CD4-positive, alpha-beta T cell treated with Interleukin-12 subunit alpha and Interleukin-12 subunit beta, for 1 hour (primary cell): ENCODE measurements around the gene ROPN1.
"Not testable (repeated sequence)": the region's sequence is repeated elsewhere in the genome, so short reads cannot be mapped to it uniquely, and the experiment has no call there.

Experiments
- DNase-seq: peaks from one replicate; pipeline ENCODE4 v3.0.0-alpha.2; 2020

The ROPN1 gene

GRCh38 chr3:123991730-123992588, at the start of gene ROPN1:
Gene ROPN1 (minus strand): TSS chr3:123992124. CDS start chr3:123980481, 11,643 bp downstream.
- DNase-seq: not testable (repeated sequence)

- no peak for DNase-seq
Observed at GRCh38 chr3:124041553-124041952, 49.6 kb upstream of the ROPN1 start.

DNA sequence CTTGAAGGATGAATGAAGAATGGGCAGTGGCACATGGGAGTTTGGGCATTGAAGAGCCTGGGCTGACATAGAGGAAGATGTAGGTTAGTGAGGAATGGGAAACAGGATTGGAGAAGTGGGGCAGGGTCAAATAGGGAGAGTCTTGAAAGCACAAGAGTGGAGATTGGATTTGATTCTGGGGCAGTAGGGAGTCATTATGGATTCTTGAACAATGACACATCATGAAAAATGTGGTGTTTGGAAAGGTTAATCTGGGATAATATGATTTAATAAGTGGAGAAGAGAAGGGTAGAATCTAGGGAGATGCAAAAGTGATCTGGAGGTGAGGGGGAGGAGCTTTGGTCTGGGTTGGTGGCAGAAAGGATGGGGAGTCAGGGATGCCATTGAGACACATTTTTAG, 45.4 kb upstream of the ROPN1 start:
- DNase-seq: no peak

- DNase-seq: not testable (repeated sequence)
Observed at GRCh38 chr3:124036214-124036613, 44.3 kb upstream of the ROPN1 start.

GRCh38 chr3:124035463-124036121, 43.7 kb upstream of the ROPN1 start:
- DNase-seq: no peak

DNA sequence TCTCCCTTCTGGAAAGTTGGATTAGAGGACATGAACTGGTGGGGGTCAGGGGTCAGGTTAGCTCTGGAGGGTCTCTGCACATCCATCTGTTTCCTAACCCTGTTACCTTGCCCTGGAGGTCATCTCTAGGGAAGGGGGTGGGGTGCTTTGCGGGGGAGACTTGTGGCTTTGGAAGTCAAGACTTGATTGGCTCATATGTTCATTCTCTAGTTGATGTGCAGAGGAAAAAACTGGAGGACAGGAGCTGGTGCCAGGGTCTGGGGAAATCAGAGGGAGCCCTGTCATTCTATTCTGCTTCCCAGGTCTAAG, 42.9 kb upstream of the ROPN1 start:
- DNase-seq: no peak

DNA sequence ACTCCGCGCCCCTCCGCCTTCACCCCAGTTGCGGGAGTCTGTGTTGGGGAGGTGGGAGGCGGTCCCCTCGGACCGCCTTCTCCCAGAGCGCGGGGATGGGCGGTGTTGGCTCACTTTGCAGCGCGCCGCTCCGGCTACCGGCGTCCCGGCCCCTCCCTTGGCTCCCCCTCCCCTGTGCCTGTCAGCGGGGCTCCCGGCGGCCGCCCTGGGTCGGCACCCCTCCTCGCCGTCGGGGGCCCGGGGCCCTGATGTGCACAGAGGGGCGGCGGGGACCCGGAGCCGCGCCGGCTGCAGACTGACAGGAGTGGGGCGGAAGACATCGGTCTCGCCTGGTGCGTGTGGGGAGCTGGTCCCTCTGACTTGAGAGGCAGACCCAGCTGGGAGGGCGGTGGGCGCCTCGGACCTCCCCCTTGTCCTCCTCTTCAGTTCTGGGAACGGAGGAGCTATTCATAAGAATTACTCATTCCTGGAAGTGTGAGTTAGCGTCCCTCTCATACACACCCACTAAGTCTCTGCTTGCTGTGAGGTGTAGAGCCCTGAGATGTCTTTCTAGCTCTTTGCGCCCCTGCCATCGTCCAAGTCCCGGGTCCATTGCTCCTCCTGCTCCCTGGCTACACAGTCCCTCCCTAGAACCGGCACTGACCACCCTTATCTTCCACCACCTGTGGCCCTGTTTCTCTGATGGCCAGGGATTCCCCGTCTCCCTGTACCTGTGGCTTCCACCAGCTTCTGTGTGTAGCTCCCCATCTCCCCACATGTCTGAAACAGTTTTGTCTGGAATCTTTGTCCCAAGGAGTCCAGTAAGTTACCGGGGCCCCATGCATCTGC, 42.3 kb upstream of the ROPN1 start:
- DNase-seq: no peak

- DNase-seq: no peak
Observed at GRCh38 chr3:124033360-124034015, 41.6 kb upstream of the ROPN1 start, which contains the start of gene KALRN. Gene KALRN (plus strand): TSS chr3:124033369.

DNA sequence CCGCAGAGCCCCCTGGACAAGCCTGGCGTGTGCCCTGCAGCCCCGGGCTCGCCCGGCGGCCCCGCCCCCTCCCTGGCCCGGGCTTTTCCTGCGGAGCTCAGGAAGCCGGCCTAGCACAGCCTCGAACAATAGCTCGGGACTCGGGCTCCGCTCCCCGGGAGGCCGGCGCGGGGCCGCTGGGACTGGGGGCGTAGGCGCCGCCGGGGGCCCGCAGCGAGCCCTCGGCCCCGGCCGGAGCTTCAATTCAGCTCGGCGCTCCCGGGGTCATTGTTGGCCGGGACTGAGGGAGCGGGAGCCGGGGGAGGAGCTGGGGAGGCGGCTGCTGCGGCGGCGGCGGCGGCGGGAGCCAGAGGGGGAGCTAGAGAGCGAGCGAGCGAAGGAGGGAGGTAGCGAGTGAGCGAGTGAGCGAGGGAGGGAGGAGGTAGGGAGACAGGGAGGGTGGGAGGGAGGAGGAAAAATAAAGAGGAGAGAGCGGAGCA, 41.0 kb upstream of the ROPN1 start:
- DNase-seq: peak; percentile 50

- no peak for DNase-seq
Observed at GRCh38 chr3:124032311-124032880, 40.5 kb upstream of the ROPN1 start.

DNA sequence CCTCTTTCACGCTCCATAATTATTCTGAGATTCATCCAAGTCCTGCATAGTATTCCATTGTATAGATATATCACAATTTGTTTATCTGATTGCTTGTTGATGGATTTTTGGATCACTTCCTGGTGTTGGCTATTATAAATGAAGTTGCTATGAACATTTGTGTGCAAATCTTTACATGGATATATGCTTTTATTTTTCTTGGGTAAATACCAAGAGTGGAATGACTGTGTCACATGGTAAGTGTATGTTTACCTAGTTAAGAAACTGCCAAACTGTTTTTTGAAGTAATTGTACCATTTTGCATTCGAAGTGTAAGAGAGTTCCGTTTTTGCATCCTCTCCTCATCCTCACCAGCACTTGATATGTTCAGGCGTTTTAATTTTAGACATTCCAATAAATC, 34.6 kb upstream of the ROPN1 start:
- DNase-seq: no peak

- not testable (repeated sequence) for DNase-seq
Observed at GRCh38 chr3:124023531-124023930, 31.6 kb upstream of the ROPN1 start.

GRCh38 chr3:124019291-124019690, 27.4 kb upstream of the ROPN1 start:
- no peak for DNase-seq

DNA sequence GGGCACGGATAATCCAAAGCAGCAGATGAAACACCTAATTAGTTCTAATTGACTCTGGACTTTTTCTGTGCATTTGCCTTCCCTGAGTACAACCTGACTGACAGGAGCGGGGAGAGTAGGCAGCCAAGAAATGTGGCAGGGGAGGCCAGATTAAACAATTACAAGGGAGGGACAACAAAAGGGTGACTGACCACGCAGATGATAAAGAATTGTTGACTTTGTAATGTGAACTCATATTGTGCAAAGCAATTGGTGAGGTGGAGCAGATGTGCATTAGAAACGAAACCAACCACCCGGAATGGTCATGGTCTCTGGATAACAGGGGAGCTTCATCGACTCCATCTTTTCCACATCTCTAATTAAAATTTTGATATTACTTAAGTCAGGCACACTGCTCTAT, 25.6 kb upstream of the ROPN1 start:
- not testable (repeated sequence) for DNase-seq

DNA sequence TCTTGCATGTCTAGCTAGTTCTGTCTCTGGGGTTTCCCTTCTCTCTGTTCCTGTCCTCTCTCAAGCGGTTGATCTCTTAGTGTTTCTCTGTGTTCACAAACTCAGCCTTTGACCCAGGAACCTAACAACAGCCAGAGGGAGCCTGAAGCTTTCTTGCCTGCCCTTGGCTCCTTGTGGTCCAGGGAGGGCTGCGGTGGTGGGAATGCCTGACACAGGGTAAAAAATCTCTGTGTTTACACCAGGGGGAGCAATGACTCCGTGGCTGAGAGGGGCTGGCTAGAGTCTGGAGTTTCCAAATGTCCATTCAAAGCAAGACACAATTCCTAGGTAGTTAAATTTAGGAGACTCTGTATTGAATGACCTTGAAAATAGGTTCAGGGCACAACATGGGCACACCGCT, 24.6 kb upstream of the ROPN1 start:
- not testable (repeated sequence) for DNase-seq

DNA sequence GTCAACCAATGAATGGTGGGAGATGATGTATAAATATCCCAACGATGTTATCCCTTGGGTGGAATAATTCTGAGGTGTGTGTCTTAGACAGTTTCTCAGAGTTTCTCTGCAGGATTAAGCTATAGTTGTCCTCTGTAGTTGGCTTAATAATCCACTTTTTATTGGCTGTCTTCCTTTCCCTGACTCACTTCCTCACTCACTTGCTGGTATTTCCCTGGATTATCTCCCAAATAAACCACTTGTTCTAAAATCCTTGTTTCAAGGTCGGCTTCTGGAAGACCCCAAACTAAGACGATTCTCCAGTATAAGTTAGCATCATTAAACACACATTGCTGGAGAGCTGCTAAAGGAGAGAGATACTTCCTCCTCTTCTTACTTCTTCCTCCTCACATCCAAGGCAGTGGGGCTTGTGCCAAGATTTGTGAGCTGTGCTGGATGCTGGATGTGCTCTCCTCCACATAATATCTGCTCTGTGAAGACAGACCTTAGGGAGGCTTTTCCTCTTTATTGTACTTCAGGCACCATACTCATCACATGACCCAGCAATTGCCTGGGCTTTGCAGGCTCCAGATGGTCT, 22.5 kb upstream of the ROPN1 start:
- DNase-seq: no peak

DNA sequence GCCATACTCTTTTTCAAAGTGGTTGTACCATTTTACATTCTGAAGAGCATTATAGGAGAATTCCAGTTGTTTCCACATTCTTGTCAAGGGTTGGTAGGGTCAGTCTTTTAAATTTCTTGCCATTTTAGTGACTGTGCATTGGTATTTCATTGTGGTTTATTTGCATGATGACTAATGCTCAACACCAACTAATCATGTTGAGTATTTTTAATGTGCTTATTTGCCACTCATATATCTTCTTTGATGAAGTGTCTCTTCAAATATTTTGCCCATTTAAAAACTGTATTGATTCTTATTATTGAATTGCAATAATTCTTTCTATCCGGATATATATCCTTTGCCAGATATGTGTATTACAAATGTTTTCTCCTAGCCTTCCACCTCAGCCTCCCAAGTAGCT, 16.4 kb upstream of the ROPN1 start:
- not testable (repeated sequence) for DNase-seq

- DNase-seq: no peak
Observed at GRCh38 chr3:124007186-124007585, 15.3 kb upstream of the ROPN1 start.

- DNase-seq: not testable (repeated sequence)
Observed at GRCh38 chr3:124002405-124003079, 10.6 kb upstream of the ROPN1 start.

GRCh38 chr3:124001366-124001765, 9.4 kb upstream of the ROPN1 start:
- DNase-seq: not testable (repeated sequence)

DNA sequence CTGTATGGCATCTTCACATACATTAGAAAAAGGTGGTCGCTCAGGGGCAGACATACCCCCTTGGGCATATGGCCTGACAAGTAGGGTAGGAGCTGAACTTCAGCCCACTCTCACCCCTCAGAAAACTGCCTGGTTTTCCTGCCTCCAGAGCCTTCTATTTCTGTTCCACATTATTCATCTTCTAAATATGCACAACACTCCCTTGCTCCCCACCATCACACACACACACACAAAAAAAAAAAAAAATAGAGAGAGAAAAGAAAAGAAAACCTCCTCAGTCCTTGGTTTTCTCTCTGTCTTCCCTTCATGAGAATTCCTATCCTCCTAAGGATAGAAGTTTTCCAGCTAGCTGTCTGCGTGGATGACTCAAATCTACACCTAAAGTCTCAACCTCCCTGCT, 5.6 kb upstream of the ROPN1 start:
- no peak for DNase-seq
